ENCODE data around the gene TRIM54. TPM values are rescaled to one million over a fixed set of nuclear protein-coding genes. Genes with fewer than 3 reads are reported as not detected.
A peak's percentile ranks its signal among the peaks of the same experiment; 100 is the strongest.
"Not testable (repeated sequence)": the region's sequence is repeated elsewhere in the genome, so short reads cannot be mapped to it uniquely, and the experiment has no call there.

Gene TRIM54
- total RNA-seq, 1 donor from 2014 or later = 285 TPM

- no peak for DNase-seq
- Histone ChIP-seq H3K36me3 (peaks cover 26% of the 10 kb centered on the region), H3K4me1 (peaks cover 77% of the 10 kb centered on the region), H3K27me3 (ENCODE audit: low read depth) (no peaks in the 10 kb centered on the region), H3K9me3 (replicated peaks) (no peaks in the 10 kb centered on the region), H3K27ac (replicated peaks) (peak overlapping the region; percentile 19), H3K4me3 (no peak overlapping the region)
- TF ChIP-seq CTCF (IDR thresholded peaks at IDR 0.05; ENCODE audit: borderline replicate concordance) = no peak
- intact Hi-C loops (cut with micrococcal nuclease) = loop anchor here (10.0 kb wide), 1 partner anchor 204 kb away; no protein-coding TSS in a partner anchor
Measured at GRCh38 chr2:27298391-27299080, 16.3 kb downstream of the TRIM54 start.

- Histone ChIP-seq H3K27me3 (ENCODE audit: low read depth) (peaks cover 11% of the 10 kb centered on the region), H3K36me3 (peaks cover 41% of the 10 kb centered on the region), H3K4me1 (peaks cover 58% of the 10 kb centered on the region)
- intact Hi-C loops (cut with micrococcal nuclease); H3K27ac ChIP-seq (replicated peaks); DNase-seq; H3K4me3 ChIP-seq; H3K9me3 ChIP-seq (replicated peaks): not testable (repeated sequence)
Measured at GRCh38 chr2:27300606-27301005, 18.4 kb downstream of the TRIM54 start.

- intact Hi-C loops (cut with micrococcal nuclease) = no loop called here
- no peak for DNase-seq
- H3K36me3 ChIP-seq = peaks cover 68% of the 10 kb centered on the region
Measured at GRCh38 chr2:27303093-27304025, 21.1 kb downstream of the TRIM54 start.

DNA sequence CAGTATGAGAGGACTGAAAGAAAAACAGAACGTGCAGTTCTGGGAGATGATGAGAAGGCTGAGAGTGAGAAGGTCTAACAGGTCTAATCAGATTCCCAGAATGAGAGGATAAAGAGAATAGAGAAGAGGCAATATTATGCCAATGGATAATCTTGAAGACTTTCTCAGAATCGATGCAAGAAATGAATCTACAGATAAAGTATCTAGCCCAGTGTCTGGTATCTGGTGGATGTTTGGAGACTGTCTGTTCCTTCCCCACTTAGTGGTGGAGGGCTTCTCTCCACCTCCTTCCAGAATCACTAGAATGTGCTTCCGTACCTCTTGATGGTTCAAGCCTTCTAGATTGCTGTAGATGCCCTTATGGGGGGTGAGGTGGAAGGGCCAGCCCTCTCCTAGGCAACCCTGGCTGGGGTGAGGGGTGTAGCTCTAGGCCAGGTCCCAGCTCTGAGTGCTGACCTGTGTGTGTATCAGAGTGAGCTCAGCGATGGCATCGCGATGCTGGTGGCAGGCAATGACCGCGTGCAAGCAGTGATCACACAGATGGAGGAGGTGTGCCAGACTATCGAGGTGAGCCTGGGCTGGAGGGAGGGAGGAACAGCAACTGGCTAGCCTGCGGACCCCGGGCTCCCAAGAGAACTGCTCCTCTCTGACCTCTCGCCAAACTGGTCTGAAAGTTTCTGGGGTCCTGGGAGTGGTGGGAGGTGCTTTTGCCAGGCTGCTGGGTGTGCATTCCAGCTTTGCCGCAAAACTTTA is 22.4 kb downstream of the TRIM54 start:
- H3K27me3 ChIP-seq (ENCODE audit: low read depth) = peaks cover 44% of the 10 kb centered on the region
- DNase-seq = no peak
- peaks cover 70% of the 10 kb centered on the region for H3K36me3 ChIP-seq
- H3K27ac ChIP-seq (replicated peaks) = no peak overlapping the region
- no peaks in the 10 kb centered on the region for H3K9me3 ChIP-seq (replicated peaks)
- no peak for TF ChIP-seq CTCF (IDR thresholded peaks at IDR 0.05; ENCODE audit: borderline replicate concordance)
- peaks cover 53% of the 10 kb centered on the region for H3K4me1 ChIP-seq
- H3K4me3 ChIP-seq = no peak overlapping the region
- intact Hi-C loops (cut with micrococcal nuclease) = no loop called here

More at GRCh38 chr2:27303093-27304025, 21.1 kb downstream of the TRIM54 start:
- Histone ChIP-seq H3K4me1 (peaks cover 57% of the 10 kb centered on the region), H3K27me3 (ENCODE audit: low read depth) (peaks cover 39% of the 10 kb centered on the region), H3K4me3 (peak overlapping the region; percentile 55), H3K9me3 (replicated peaks) (no peaks in the 10 kb centered on the region), H3K27ac (replicated peaks) (peak overlapping the region; percentile 67)
- TF ChIP-seq CTCF (IDR thresholded peaks at IDR 0.05; ENCODE audit: borderline replicate concordance) = peak; percentile 91

- Histone ChIP-seq H3K27me3 (ENCODE audit: low read depth) (peaks cover 44% of the 10 kb centered on the region), H3K9me3 (replicated peaks) (no peaks in the 10 kb centered on the region), H3K27ac (replicated peaks) (peak overlapping the region; percentile 8), H3K36me3 (peaks cover 70% of the 10 kb centered on the region), H3K4me3 (no peak overlapping the region), H3K4me1 (peaks cover 53% of the 10 kb centered on the region)
- TF ChIP-seq CTCF (IDR thresholded peaks at IDR 0.05; ENCODE audit: borderline replicate concordance) = no peak
- no peak for DNase-seq
- intact Hi-C loops (cut with micrococcal nuclease) = no loop called here
Measured at GRCh38 chr2:27305516-27305915, 23.3 kb downstream of the TRIM54 start.

Data from left ventricle myocardium inferior (tissue), 1 donor.